HG02943 (cell line): ENCODE data around the gene YY1.
"Not testable (repeated sequence)": the region's sequence is repeated elsewhere in the genome, so short reads cannot be mapped to it uniquely, and the experiment has no call there.

Experiments used
- ATAC-seq: cut with Tn5 transposase; IDR thresholded peaks from one replicate; pipeline ENCODE4 v1.9.1; 2021; ENCODE audit warnings: mild to moderate bottlenecking, low read depth, moderate library complexity; ENCODE audit not compliant: unreplicated experiment

The YY1 gene

GRCh38 chr14:100309028-100309737, 70.2 kb downstream of the YY1 start:
- ATAC-seq, result no peak

GRCh38 chr14:100312110-100312876, 73.3 kb downstream of the YY1 start:
- not testable (repeated sequence) for ATAC-seq

GRCh38 chr14:100312877-100313400, 74.0 kb downstream of the YY1 start:
- no peak for ATAC-seq

GRCh38 chr14:100313464-100314230, 74.7 kb downstream of the YY1 start:
- no peak for ATAC-seq

- ATAC-seq, result no peak
Observed at GRCh38 chr14:100314724-100315123, 75.8 kb downstream of the YY1 start.

GRCh38 chr14:100317389-100317788, 78.4 kb downstream of the YY1 start:
- no peak for ATAC-seq

GRCh38 chr14:100317912-100318808, 79.2 kb downstream of the YY1 start:
- peak; percentile 63 for ATAC-seq

- no peak for ATAC-seq
Observed at GRCh38 chr14:100320157-100320856, 81.4 kb downstream of the YY1 start.

GRCh38 chr14:100321473-100322137, 82.7 kb downstream of the YY1 start:
- ATAC-seq, result no peak

GRCh38 chr14:100322138-100322957, 83.4 kb downstream of the YY1 start:
- ATAC-seq, result no peak

- no peak for ATAC-seq
Observed at GRCh38 chr14:100323121-100323941, 84.4 kb downstream of the YY1 start, which contains the start of gene SLC25A47. Gene SLC25A47, plus strand, starts transcription at chr14:100323339. Its CDS starts 76 bp downstream, at chr14:100323415.

GRCh38 chr14:100323942-100324307, 85.0 kb downstream of the YY1 start:
- no peak for ATAC-seq

GRCh38 chr14:100325231-100325632, 86.3 kb downstream of the YY1 start:
- ATAC-seq, result no peak

- ATAC-seq, result no peak
Observed at GRCh38 chr14:100325958-100326357, 87.0 kb downstream of the YY1 start.

- ATAC-seq, result no peak
Observed at GRCh38 chr14:100327128-100327527, 88.2 kb downstream of the YY1 start.

GRCh38 chr14:100328495-100329163, 89.7 kb downstream of the YY1 start:
- no peak for ATAC-seq
